Thoracic aorta (tissue), 2 donors: ENCODE results near the gene PRR7. TPM values are rescaled to one million over a fixed set of nuclear protein-coding genes. Genes with fewer than 3 reads are reported as not detected.

ENCODE experiments used
- ATAC-seq: fragments of 150-250 bp; one replicate; pipeline ENCODE4 v1.8.0; 2017; ENCODE audit warnings: low read depth; ENCODE audit not compliant: insufficient number of reproducible peaks, low FRiP score
- DNase-seq: peaks from one replicate; pipeline ENCODE4 v3.0.0-alpha.2; 2020; ENCODE audit warnings: low spot score
- H3K27ac ChIP-seq, 2 donors: fragments of 200-600 bp; sonication (generic); 1 replicate in 1 of 2; 2 replicates in 1 of 2; pipeline ENCODE4 v1.5.1; 2016; ENCODE audit warnings: mild to moderate bottlenecking in 2 of 2, moderate library complexity in 2 of 2
- H3K27me3 ChIP-seq: fragments of 200-600 bp; sonication (generic); replicated peaks from 2 replicates; pipeline ENCODE4 v1.6.0; 2016; ENCODE audit warnings: mild to moderate bottlenecking; ENCODE audit not compliant: insufficient read depth
- H3K36me3 ChIP-seq: fragments of 200-600 bp; sonication (generic); one replicate; pipeline ENCODE4 v1.5.1; 2016
- H3K4me1 ChIP-seq, 2 donors: fragments of 200-600 bp; sonication (generic); 1 replicate in 1 of 2; 2 replicates in 1 of 2; pipeline versions ENCODE4 v1.5.1 to v1.6.0; 2016; ENCODE audit warnings: low read depth in 2 of 2, mild to moderate bottlenecking in 1 of 2; ENCODE audit not compliant: control insufficient read depth in 1 of 2
- H3K4me3 ChIP-seq: fragments of 200-600 bp; sonication (generic); 2 replicates; pipeline ENCODE4 v1.5.1; 2016; ENCODE audit warnings: mild to moderate bottlenecking
- H3K9me3 ChIP-seq: fragments of 200-600 bp; sonication (generic); 2 replicates; pipeline ENCODE4 v1.5.1; 2016
- total RNA-seq, 2 donors: library from RNA; depleted of rRNA; stranded (reverse); fragments of >200 nt; gene quantifications; one replicate each; pipeline versions ENCODE4 v1.1.0 to v1.2.3, GENCODE V29; 2016
- TF ChIP-seq, protein P1 (sequence below): fragments of 200-600 bp; sonication (generic); IDR thresholded peaks from one replicate; pipeline ENCODE4 v1.5.1; 2019; ENCODE audit warnings: antibody characterized with exemption

The PRR7 gene, protein sequence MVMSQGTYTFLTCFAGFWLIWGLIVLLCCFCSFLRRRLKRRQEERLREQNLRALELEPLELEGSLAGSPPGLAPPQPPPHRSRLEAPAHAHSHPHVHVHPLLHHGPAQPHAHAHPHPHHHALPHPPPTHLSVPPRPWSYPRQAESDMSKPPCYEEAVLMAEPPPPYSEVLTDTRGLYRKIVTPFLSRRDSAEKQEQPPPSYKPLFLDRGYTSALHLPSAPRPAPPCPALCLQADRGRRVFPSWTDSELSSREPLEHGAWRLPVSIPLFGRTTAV
- total RNA-seq: 10 to 100 TPM in 1 of 2 donors, 1 to 10 TPM in 1; 4.1 to 11.0 TPM

DNA sequence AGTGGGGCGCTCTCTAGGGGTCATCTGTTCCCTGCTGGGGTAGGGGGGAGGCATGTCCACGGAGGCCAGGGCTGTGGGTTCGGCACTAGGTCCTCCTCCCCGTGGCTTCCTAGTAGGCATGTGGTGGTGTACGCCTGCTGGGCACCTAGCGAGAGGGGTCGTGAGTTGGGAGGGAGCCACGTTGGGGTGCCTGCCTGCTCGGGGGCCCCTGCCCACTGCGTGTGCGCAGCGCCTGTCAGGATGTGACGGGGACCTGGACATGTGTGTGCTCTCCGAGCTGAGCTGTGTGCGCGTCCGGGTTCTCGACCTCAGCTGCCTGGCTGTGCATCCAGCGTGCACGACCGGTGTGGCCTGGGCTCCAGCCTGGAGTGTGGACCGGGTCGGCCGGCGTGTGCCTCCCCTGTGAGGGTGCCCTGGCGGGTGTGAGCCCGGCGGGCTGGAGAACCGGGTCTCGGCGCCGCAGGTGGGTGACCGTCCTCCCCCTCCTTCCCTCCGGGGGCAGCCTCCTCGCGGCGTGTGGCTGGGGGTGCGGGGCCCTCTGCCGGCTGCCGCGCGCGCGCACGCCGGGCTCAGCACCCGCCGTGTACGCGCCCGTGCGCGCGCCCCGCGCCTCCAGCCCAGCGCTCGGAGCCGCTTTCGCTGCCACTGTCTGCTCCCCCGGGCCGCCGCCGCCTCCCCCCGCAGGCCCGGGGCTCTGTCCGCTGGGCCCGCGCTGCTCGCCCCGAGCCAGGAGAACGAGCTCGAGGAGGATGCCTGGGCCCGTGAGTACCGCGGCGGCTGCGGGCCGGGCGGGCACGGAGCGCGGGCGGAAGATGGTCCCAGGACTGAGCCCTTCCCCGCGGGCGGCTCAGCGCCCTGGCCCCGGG is at the start of gene PRR7:
TSS of gene PRR7 (plus strand) at position 615 of the 866 bp plus-strand sequence. CDS start 8,254 bp downstream, outside the sequence.
- TF ChIP-seq, protein P1, sequence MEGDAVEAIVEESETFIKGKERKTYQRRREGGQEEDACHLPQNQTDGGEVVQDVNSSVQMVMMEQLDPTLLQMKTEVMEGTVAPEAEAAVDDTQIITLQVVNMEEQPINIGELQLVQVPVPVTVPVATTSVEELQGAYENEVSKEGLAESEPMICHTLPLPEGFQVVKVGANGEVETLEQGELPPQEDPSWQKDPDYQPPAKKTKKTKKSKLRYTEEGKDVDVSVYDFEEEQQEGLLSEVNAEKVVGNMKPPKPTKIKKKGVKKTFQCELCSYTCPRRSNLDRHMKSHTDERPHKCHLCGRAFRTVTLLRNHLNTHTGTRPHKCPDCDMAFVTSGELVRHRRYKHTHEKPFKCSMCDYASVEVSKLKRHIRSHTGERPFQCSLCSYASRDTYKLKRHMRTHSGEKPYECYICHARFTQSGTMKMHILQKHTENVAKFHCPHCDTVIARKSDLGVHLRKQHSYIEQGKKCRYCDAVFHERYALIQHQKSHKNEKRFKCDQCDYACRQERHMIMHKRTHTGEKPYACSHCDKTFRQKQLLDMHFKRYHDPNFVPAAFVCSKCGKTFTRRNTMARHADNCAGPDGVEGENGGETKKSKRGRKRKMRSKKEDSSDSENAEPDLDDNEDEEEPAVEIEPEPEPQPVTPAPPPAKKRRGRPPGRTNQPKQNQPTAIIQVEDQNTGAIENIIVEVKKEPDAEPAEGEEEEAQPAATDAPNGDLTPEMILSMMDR: no peak
- DNase-seq (no peak), ATAC-seq (peak; percentile 16)
- Histone ChIP-seq H3K4me3 (peak within 1 kb of the TSS; percentile 83), H3K4me1 (peaks cover 20 to 27% of the 10 kb centered on the region in 2 donors), H3K27me3 (no peaks in the 10 kb centered on the region), H3K9me3 (no peaks in the 10 kb centered on the region), H3K27ac (no peak within 1 kb of the TSS), H3K36me3 (peaks cover 11% of the 10 kb centered on the region)

DNA sequence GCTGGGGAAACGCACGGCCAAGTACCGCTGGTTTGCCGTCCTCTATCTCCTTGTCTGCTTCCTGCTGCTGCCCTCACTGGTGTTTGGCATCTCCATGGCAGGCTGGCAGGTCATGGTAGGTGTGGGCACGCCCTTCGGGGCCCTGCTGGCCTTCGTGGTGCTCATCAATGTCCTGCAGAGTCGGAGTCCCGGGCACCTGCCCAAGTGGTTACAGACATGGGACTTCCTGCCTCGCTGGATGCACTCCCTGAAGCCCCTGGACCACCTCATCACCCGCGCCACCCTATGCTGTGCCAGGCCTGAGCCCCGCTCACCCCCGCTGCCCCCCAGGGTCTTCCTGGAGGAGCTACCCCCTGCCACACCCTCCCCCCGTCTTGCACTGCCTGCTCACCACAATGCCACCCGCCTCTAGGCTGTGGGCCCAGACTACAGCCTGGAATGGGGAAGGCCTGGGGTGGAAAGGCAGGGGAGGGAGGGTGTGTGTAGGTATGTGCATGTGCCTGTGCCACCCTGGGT is 48.7 kb upstream of the PRR7 start:
- DNase-seq: no peak
- peaks cover 6 to 20% of the 10 kb centered on the region in 2 donors for H3K4me1 ChIP-seq
- H3K9me3 ChIP-seq: no peaks in the 10 kb centered on the region
- no peak for ATAC-seq
- peaks cover 32% of the 10 kb centered on the region for H3K27me3 ChIP-seq
- H3K36me3 ChIP-seq: no peaks in the 10 kb centered on the region
- H3K4me3 ChIP-seq: no peak overlapping the region
- TF ChIP-seq, protein P1: no peak
- no peak overlapping the region for H3K27ac ChIP-seq

DNA sequence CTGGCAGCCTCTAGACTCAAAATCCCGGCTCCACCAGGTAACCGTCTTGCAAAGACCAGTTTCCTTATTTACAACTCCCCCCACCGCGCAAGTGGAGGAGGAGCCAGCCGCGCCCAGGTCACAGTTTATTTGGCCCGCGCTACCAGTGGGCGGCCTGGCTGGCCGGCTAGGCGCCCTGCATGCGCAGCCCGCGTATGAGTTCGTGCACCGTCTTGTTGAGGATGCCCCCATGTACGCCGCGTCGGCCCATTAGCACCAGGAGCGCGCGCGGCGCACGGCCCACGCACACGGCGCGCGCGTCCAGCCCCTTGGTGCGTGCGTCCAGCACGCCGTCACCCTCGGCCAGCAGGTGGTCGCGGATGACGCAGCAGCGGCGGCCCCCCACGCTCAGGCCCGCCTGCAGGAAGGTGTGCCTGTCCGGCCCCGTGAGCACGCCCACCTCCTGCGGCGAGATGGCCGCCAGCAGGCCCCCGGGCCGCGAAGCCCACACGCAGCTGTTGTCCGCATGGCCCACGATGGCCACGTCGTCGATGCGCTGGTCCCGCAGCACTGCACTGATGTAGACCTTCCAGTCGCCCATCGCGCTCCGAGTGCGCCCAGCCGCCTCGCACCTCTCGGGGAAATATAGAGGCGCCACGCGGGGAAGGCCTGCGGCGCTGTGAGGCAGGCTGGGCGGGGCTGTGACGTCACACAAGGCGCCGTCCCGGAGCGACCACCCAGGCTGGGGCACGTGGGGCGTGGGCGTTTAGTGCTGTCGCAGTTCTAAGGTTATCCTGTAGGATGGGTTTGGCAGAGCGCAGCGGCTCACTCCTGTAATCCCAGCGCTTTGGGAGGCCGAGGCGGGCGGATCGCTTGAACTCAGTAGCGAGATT is 46.4 kb upstream of the PRR7 start, which contains the start of gene PFN3:
TSS of gene PFN3 (minus strand) at position 665 of the 872 bp plus-strand sequence. CDS start at position 580, 85 bp downstream.
- ATAC-seq (no peak), DNase-seq (no peak)
- H3K4me1 ChIP-seq: peaks cover 17 to 38% of the 10 kb centered on the region in 2 donors
- no peak within 1 kb of the TSS for H3K4me3 ChIP-seq
- H3K27me3 ChIP-seq: peaks cover 32% of the 10 kb centered on the region
- H3K36me3 ChIP-seq: no peaks in the 10 kb centered on the region
- no peak within 1 kb of the TSS for H3K27ac ChIP-seq
- TF ChIP-seq, protein P1: no peak
- no peaks in the 10 kb centered on the region for H3K9me3 ChIP-seq

DNA sequence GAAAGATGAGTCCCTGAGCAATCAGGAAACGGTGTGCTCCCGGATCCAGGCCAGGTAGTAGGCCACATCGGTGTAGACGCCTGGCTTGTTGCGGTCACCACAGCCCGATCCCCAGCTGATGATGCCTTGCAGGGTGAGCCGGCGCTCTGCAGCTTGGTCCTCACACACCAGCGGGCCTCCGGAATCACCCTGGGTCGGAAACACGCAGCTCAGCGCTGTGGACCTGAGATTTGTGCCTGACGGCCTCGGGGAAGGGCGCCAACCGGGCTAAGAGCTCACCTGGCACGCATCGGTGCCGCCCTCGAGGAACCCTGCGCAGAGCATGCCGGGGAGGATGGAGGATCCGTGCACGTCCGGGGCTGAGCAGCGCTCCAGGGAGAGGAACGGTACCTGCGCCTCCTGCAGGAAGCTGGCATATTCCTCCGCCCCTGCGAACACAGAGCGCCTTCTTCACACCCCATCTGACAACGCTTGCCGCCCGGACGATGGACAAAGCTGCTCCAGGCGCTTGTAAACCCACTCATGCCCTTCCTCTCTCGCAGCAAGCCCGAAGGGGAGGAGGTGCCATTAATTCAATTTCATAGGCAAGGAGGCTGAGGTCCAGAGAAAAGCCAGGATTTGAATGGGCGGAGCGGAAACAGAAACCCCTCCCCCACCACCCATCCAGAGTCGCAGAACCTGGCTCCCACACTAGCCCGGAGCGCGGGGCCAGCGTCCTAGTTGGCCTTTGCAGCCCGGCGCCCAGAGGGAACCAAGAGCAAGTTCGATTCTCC is 44.2 kb upstream of the PRR7 start:
- Histone ChIP-seq H3K36me3 (no peaks in the 10 kb centered on the region), H3K4me3 (peak overlapping the region; percentile 81), H3K27me3 (peaks cover 32% of the 10 kb centered on the region), H3K9me3 (no peaks in the 10 kb centered on the region), H3K27ac (no peak overlapping the region), H3K4me1 (peaks cover 17 to 38% of the 10 kb centered on the region in 2 donors)
- ATAC-seq (no peak), DNase-seq (no peak)
- TF ChIP-seq, protein P1: peak; percentile 16
